Measurements from ENCODE around the gene SERPINB13.
A peak's percentile ranks its signal among the peaks of the same experiment; 100 is the strongest.

SERPINB13 gene

GRCh38 chr18:63586966-63587365 is at the start of gene SERPINB13:
Gene SERPINB13 (plus strand): TSS chr18:63587343. CDS start chr18:63588668, 1,325 bp downstream.
- DNase-seq, result no peak

- DNase-seq, result no peak
Measured at GRCh38 chr18:63539904-63540510, 47.1 kb upstream of the SERPINB13 start.

- no peak for DNase-seq
Measured at GRCh38 chr18:63542069-63542468, 45.1 kb upstream of the SERPINB13 start, which contains the start of gene SERPINB12. Gene SERPINB12 (plus strand): TSS chr18:63542369. CDS start chr18:63556160, 13,791 bp downstream.

- no peak for DNase-seq
Measured at GRCh38 chr18:63544017-63544416, 43.1 kb upstream of the SERPINB13 start.

- DNase-seq, result no peak
Measured at GRCh38 chr18:63545000-63545399, 42.1 kb upstream of the SERPINB13 start.

GRCh38 chr18:63550068-63550467 is 37.1 kb upstream of the SERPINB13 start:
- DNase-seq, result no peak

- DNase-seq, result no peak
Measured at GRCh38 chr18:63551769-63552168, 35.4 kb upstream of the SERPINB13 start.

GRCh38 chr18:63552581-63552980 is 34.6 kb upstream of the SERPINB13 start:
- DNase-seq, result no peak

- DNase-seq, result no peak
Measured at GRCh38 chr18:63553081-63553480, 34.1 kb upstream of the SERPINB13 start.

- DNase-seq, result no peak
Measured at GRCh38 chr18:63559567-63560491, 27.3 kb upstream of the SERPINB13 start.

- DNase-seq, result no peak
Measured at GRCh38 chr18:63562284-63562683, 24.9 kb upstream of the SERPINB13 start.

GRCh38 chr18:63564021-63564420 is 23.1 kb upstream of the SERPINB13 start:
- DNase-seq, result no peak

- DNase-seq, result no peak
Measured at GRCh38 chr18:63564561-63564960, 22.6 kb upstream of the SERPINB13 start.

GRCh38 chr18:63567276-63567675 is 19.9 kb upstream of the SERPINB13 start:
- DNase-seq, result no peak

GRCh38 chr18:63567825-63568224 is 19.3 kb upstream of the SERPINB13 start:
- no peak for DNase-seq

- DNase-seq, result no peak
Measured at GRCh38 chr18:63570721-63571120, 16.4 kb upstream of the SERPINB13 start.

- no peak for DNase-seq
Measured at GRCh38 chr18:63575681-63576080, 11.5 kb upstream of the SERPINB13 start.

GRCh38 chr18:63578357-63578958 is 8.7 kb upstream of the SERPINB13 start:
- DNase-seq, result peak; percentile 30

GRCh38 chr18:63579616-63580015 is 7.5 kb upstream of the SERPINB13 start:
- no peak for DNase-seq

- no peak for DNase-seq
Measured at GRCh38 chr18:63585988-63586387, 1.2 kb upstream of the SERPINB13 start.

- DNase-seq, result no peak
Measured at GRCh38 chr18:63586431-63586830, 712 bp upstream of the SERPINB13 start.

- DNase-seq, result no peak
Measured at GRCh38 chr18:63588909-63589308, 1.8 kb downstream of the SERPINB13 start.

GRCh38 chr18:63590373-63590772 is 3.2 kb downstream of the SERPINB13 start:
- DNase-seq, result no peak
